ENCODE data around the gene PTTG1IP. TPM values are rescaled to one million over a fixed set of nuclear protein-coding genes. Genes with fewer than 3 reads are reported as not detected.

The PTTG1IP gene
- total RNA-seq, 4 donors from 2014 or later = 157 to 552 (median 288) TPM

DNA sequence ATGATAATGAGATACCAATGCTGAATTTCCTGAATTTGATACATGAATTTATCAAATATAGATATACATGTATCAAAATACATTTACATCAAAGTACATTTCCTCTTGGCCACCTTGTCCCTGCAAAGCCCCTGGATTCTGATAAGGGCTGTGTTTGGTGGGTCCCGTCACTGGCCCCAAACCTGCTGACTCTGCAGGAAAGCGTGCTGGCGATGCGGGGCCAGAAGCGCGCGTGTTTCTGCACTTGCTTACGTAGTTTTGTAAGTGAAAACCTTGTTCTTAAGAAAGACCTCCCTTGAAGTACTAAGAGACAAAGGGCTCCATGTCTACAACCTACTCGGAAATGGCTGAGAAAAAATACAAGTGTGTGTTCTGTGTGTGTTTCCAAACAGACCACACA lies 36.2 kb upstream of the PTTG1IP start:
- no peak for DNase-seq
- Histone ChIP-seq H3K4me1 (peaks cover 10 to 46% (median 32%) of the 10 kb centered on the region in 4 donors), H3K36me3 (no peaks in the 10 kb centered on the region), H3K27ac (peak overlapping the region in 2 of 4 donors; percentile 58 to 82), H3K9me3 (no peaks in the 10 kb centered on the region), H3K4me3 (no peak overlapping the region), H3K27me3 (no peaks in the 10 kb centered on the region)
- intact Hi-C loops (cut with DNase I; ENCODE audit: low total_unique reads) (no loop called here), in situ Hi-C loops (cut with MboI; ENCODE audit: low pct_ligation_motif_present in 1 of 4, low pct_unique_long_range_greater_than_20kb in 1 of 4, low sequenced_read_pairs in 3 of 4) (no loop called here)
- TF ChIP-seq POLR2A (IDR thresholded peaks at IDR 0.05) (no peak), POLR2AphosphoS5 (IDR thresholded peaks at IDR 0.05) (no peak), EP300 (IDR thresholded peaks at IDR 0.05; ENCODE audit: low read depth) (no peak)
- TF ChIP-seq, protein P1, sequence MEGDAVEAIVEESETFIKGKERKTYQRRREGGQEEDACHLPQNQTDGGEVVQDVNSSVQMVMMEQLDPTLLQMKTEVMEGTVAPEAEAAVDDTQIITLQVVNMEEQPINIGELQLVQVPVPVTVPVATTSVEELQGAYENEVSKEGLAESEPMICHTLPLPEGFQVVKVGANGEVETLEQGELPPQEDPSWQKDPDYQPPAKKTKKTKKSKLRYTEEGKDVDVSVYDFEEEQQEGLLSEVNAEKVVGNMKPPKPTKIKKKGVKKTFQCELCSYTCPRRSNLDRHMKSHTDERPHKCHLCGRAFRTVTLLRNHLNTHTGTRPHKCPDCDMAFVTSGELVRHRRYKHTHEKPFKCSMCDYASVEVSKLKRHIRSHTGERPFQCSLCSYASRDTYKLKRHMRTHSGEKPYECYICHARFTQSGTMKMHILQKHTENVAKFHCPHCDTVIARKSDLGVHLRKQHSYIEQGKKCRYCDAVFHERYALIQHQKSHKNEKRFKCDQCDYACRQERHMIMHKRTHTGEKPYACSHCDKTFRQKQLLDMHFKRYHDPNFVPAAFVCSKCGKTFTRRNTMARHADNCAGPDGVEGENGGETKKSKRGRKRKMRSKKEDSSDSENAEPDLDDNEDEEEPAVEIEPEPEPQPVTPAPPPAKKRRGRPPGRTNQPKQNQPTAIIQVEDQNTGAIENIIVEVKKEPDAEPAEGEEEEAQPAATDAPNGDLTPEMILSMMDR (IDR thresholded peaks at IDR 0.05) = no peak
- WGBS, 2 donors (ENCODE audit: low coverage in 1 of 2) = 92% methylated on average over 9 of the region's 9 CpGs; no CpG with 5 or more reads in 1 of the 2 donors

DNA sequence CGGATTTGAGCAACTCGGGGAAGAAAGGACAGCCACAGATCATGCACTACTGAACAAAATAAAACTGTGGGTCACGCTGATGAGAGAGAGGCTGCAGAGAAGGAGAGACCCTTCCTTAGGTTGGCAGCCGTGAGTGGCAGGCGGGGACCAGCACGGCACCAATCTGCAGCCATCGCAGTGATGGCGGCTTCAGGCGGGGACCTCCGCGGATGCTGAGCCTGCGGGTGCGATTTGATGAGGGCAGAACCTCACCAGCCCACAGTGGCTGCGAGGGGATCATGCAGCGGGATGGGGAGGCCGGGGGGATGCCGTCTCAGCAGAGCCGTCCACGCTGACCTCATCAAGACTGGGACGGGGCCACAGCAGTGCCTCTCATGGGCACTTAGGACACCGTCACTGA lies 35.4 kb upstream of the PTTG1IP start:
- intact Hi-C loops (cut with DNase I; ENCODE audit: low total_unique reads) = no loop called here
- Histone ChIP-seq H3K9me3 (no peaks in the 10 kb centered on the region), H3K4me1 (peaks cover 10 to 46% (median 32%) of the 10 kb centered on the region in 4 donors), H3K36me3 (no peaks in the 10 kb centered on the region), H3K27ac (peak overlapping the region in 2 of 4 donors; percentile 66 to 82), H3K4me3 (no peak overlapping the region), H3K27me3 (no peaks in the 10 kb centered on the region)
- DNase-seq = no peak
- in situ Hi-C loops (cut with MboI; ENCODE audit: low pct_ligation_motif_present in 1 of 4, low pct_unique_long_range_greater_than_20kb in 1 of 4, low sequenced_read_pairs in 3 of 4) = no loop called here
- TF ChIP-seq EP300 (IDR thresholded peaks at IDR 0.05; ENCODE audit: low read depth) (no peak), POLR2AphosphoS5 (IDR thresholded peaks at IDR 0.05) (no peak), POLR2A (IDR thresholded peaks at IDR 0.05) (no peak)
- TF ChIP-seq, protein P1 (IDR thresholded peaks at IDR 0.05) = no peak
- 90% methylated on average over 21 of the region's 21 CpGs; no CpG with 5 or more reads in 1 of the 2 donors for WGBS, 2 donors (ENCODE audit: low coverage in 1 of 2)

DNA sequence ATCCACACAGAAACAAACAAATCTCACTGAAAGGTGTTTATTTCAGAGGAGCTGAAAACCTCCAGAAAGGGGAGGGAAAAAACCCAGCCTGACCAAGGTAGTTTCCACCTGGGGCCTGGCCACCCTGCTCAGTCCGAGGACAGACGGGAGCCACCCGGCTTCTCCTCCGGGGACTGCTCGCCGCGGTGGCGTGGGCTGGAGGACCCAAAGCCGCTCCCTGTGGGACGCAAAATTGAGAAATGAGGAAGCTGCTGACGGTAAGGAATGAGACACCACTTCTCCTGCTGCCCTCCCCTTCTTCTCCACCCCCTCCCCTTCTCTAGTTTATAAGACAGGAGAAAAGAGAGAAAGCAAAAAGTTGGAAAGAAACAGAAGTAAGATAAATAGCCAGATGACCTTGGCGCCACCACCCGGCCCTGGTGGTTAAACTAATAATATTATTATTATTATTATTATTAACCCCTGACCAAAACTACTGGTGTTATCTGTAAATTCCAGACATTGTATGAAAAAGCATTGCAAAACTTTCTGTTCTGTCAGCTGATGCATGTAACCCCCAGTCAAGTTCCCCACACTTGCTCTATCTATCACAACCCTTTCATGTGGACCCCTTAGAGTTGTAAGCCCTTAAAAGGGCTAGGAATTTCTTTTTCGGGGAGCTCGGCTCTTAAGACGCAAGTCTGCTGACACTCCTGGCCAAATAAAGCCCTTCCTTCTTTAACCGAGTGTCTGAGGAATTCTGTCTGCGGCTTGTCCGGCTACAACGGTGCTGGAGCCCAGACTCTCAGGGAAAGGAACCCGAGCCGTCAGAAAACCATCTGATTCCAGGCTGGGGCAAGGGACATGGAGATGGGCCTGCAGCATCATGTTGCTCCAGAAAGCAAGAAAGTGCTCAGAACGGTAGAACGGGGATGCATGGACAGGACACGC lies 34.7 kb upstream of the PTTG1IP start:
- intact Hi-C loops (cut with DNase I; ENCODE audit: low total_unique reads) = no loop called here

More for the DNA sequence above, 34.7 kb upstream of the PTTG1IP start:
- no peaks in the 10 kb centered on the region for H3K36me3 ChIP-seq
- H3K4me3 ChIP-seq = no peak overlapping the region
- 60 to 80% methylated on average over 1 to 25 of the region's 25 CpGs for WGBS, 2 donors (ENCODE audit: low coverage in 1 of 2)
- H3K4me1 ChIP-seq = peaks cover 10 to 40% (median 27%) of the 10 kb centered on the region in 4 donors
- TF ChIP-seq POLR2A (IDR thresholded peaks at IDR 0.05) (no peak), POLR2AphosphoS5 (IDR thresholded peaks at IDR 0.05) (peak in 1 of 3 donors; percentile 21)
- TF ChIP-seq, protein P1 (IDR thresholded peaks at IDR 0.05) = peak in 1 of 5 experiments; percentile 15
- no peaks in the 10 kb centered on the region for H3K9me3 ChIP-seq
- no peak for DNase-seq
- no peaks in the 10 kb centered on the region for H3K27me3 ChIP-seq
- peak overlapping the region; percentile 15 to 82 (median 46) for H3K27ac ChIP-seq
- in situ Hi-C loops (cut with MboI; ENCODE audit: low pct_ligation_motif_present in 1 of 4, low pct_unique_long_range_greater_than_20kb in 1 of 4, low sequenced_read_pairs in 3 of 4) = no loop called here

Measured in transverse colon (tissue), 4 donors.